ENCODE measurements around the gene FHAD1.
"Not testable (repeated sequence)": the region's sequence is repeated elsewhere in the genome, so short reads cannot be mapped to it uniquely, and the experiment has no call there.

The FHAD1 gene

DNA sequence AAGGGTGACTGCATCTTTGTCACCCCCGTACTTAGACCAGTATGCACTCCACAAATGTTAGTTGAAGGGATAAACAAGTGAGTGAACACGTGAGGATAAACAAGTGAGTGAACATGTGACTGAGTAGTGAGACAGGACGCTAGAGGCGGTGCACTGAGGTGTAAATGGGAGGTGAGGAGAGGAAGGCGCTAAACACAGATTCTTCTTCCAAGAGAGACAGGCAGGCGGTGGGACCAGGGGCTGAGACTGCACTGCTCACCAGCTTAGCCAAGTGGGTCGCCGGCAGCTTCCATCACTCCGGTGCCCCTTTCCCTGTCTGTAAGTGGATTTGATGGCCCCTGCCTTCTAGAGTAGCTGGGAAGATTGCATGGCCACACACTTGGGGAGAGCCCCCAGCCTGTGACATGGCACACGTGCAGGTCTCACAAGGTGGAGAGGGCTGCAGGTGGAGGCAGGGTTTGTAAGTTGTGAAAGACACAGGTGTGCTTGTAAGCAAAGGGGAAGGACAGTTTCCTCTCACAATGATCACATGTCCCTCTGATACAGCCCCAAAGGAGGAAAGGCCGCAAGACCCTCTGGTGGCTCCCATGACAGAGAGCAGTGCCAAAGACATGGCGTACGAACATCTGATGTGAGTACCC is 115.2 kb downstream of the FHAD1 start:
- no peak overlapping the region for H3K4me3 ChIP-seq (ENCODE audit: low read depth, low read length)

DNA sequence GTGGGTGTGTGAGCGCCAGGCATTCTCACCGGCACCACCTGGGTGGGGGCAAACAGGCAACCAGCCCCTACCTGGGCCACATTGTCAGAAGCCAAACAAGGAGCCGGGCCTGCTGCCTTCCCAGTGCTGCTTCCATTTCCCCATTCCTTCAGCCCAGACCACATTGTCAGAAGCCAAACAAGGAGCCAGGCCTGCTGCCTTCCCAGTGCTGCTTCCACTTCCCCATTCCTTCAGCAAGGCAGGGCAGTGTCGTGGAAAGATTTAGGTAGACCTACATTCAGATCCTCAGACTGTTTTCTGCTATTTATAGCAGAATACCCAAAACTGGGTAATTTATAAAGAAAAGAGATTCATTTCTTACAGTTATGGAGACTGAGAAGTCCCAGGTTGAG is 115.7 kb downstream of the FHAD1 start:
- H3K4me3 ChIP-seq (ENCODE audit: low read depth, low read length), result no peak overlapping the region

DNA sequence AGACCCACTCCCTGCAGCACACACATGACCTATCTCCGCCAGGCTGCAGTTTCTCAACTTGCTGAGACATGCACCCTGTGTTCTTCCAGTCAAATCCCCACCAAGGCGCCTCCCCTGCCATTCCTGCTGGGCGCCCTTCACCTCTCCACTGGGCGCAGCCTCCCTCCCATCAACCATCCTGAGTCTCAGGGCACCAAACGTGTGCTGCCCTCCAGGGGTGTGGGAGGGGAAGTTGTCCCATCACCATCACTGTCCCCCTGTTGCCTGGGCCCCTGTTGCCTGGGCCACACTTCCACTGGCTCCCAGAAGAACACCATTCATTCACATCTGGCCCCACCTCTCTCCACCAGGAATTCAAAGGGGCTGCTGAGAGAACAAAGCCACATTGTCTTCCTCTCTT is 117.7 kb downstream of the FHAD1 start:
- no peak overlapping the region for H3K4me3 ChIP-seq (ENCODE audit: low read depth, low read length)

DNA sequence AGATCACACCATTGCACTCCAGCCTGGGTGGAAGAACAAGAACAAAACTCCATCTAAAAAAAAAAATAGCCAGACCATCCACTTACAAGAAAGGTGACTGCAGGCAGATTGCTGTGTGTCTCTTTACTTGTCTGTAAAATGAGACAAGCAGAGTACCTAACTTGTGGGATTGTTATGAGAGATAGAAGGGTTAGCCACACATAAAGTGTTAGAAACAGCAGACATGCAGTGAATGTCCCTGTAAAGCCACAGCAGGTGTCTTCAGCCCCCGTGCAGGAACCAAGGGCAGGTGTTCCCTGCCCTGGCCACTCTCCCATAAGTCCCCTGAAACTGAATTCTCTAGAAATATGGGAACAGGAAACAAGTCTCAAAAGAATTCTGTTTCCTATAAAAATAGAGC is 121.9 kb downstream of the FHAD1 start:
- no peak overlapping the region for H3K4me3 ChIP-seq (ENCODE audit: low read depth, low read length)

DNA sequence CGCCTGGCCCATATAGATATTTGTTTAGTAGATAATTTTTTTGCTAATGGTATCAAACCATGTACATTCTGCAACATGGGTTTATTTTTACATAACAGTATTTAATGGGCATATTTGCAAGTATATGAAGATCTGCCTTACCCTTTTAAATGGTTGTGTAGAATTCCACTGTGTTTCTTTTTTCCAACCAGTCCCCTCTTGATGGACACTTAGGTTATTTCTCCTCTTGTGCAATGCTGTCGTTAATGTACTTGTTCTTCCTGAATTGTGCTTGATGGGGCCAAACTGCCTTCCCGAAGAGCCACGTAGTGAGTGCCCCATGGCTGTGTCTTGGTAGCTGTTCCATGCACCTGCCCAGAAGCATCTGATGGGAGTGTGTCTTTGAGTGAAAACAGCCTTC is 123.2 kb downstream of the FHAD1 start:
- no peak overlapping the region for H3K4me3 ChIP-seq (ENCODE audit: low read depth, low read length)

DNA sequence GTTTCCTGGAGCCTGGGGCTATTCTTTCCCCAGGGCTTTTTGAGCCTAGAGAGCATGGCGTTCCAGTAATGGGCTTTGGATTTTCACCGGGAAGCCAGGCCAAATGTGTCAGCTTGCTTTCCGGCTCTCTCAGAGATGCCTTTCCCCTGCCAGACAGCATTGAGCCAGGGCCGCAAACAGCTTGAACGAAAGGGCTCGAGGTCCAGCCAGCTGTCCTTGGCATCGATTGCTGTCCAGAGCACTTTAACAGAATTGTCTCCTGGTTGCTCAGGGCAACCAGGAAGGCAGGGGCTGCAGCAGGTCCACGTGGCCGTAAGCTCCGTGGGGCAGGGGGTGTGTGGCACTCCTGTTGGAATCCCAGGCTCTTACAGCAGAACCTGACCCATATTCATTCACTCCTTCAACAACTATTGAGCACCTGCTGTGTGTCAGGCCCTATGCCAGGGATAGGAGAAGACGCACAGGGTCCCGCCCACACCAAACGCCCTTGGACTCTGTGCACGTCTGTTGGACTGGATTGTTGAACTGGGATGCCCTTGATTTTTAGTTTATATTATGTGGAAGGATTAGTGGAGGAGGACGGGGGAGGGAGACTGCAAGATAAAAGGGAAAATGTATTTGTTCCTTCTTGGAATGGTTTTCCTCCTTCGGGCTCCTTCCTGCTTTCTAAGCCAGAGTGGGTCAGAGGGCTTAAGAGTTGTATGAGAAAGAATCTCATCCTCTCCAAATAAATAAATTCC is 123.9 kb downstream of the FHAD1 start:
- H3K4me3 ChIP-seq (ENCODE audit: low read depth, low read length), result no peak overlapping the region

DNA sequence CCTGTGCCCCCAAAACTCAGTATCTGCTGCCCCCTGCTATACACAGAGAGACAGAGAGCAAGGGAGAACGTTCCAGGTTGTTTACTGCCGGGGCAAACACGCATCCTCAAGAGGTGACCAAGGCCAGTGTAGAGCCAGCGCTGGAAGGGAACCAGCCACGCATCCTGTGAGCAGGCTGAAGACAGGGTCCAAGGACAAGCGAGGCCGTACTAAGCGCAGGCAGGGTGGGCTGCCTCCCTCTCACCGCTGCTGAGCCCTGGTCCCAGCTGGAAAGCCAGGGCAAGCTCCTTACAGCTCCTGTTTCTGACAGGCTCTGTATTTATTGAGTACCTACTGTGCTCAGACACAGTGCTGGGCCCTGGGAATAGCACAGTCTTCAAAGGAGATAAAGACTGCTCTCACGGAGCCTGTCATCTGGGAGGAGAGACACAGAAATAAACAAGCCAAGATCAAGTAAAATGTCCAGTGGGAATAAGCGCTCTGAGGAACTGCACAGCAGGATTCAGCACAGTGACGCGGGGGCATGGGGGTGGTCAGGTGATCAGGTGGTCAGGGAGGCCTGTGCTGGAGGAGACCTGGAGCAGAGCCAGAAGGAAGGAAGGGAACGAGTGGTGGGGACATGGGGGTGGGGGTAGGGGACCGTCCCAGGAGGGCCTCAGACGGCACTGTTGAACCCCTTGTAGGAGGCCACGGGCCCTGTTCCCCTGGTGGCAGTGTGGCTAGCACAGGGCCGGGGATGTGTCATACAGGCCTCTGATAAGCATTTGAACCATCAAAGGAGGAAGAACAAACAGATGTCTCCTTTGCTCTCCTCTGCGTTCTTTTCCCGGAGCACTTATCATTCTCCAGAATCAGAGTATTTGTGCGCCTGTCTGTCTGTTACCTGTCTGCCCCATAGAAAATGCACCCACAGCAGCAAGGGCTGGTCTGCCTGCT is 124.9 kb downstream of the FHAD1 start:
- no peak overlapping the region for H3K4me3 ChIP-seq (ENCODE audit: low read depth, low read length)

DNA sequence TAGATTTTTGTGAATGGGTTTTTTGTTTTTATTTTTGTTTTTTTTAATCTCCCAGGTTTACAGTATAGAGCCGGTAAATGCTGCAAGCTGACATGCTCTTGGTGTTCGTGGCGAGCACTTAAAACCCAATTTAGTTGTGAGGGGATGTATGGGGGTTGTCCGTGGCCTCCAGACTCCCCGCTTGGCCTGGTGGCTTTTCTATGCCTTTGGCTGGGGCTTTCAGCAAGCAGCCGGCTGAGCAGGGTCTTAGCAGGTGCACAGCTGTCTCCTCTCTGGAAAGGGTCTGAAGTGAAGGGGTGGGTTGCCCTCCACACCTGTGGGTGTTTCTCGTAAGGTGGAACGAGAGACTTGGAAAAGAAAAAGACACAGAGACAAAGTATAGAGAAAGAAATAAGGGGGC is 131.7 kb downstream of the FHAD1 start:
- no peak overlapping the region for H3K4me3 ChIP-seq (ENCODE audit: low read depth, low read length)

DNA sequence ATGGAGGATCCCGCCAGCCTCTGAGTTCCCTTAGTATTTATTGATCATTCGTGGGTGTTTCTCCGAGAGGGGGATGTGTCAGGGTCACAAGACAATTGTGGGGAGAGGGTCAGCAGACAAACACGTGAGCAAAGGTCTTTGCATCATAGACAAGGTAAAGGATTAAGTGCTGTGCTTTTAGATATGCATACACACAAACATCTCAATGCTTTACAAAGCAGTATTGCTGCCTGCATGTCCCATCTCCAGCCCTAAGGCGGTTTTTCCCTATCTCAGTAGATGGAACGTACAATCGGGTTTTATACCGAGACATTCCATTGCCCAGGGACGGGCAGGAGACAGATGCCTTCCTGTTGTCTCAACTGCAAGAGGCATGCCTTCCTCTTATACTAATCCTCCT is 132.1 kb downstream of the FHAD1 start:
- not testable (repeated sequence) for H3K4me3 ChIP-seq (ENCODE audit: low read depth, low read length)

DNA sequence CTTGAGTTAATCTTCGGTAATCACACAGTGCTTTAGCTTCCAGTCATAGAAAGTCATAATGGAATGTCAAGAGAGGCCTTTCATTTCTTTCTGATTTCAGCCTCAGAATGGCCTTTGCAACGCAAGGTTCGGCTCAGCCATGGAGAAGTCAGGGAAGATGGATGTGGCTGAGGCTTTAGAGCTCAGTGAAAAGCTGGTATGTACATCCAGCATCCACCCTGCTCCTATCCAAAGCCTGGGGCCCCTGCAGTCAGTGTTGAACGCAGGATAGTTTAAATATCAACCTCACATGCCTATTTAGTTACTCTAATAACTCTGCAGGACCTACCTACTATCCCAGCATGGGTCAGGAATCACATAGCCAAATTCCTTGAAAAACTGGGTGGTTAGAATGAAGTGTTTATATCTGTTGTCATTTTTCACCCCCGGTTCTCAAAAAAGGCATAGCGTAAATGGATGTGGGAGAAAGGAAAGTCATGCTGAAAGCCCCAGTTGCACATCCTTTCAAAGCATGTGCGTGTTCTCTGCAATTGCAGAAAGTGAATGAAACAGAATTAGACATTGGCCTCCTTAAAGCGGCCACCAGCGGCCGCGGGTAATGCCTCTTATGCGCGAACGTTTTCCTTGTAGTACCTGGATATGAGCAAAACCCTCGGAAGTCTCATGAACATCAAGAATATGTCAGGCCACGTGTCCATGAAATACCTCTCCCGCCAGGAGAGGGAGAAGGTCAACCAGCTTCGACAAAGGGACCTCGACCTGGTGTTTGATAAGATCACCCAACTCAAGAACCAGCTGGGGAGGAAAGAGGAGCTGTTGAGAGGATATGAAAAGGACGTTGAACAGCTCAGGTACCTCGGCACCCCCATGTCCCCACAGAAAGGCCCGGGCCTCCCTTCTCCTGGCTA is 133.8 kb downstream of the FHAD1 start:
- no peak overlapping the region for H3K4me3 ChIP-seq (ENCODE audit: low read depth, low read length)

DNA sequence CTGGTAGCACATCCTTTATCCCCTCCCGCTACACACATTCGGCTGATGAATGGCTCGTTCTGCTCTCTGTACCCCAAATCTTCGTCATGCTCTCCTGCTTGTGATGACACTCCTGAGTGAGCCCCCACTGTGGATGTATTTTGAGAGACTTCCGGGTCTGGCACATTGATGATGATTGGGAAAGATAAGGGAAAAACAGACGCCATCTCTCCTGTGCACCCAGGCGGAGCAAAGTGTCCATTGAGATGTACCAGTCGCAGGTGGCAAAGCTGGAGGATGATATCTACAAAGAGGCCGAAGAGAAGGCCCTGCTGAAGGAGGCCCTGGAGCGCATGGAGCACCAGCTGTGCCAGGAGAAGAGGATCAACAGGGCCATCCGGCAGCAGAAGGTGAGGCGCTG is 134.8 kb downstream of the FHAD1 start:
- H3K4me3 ChIP-seq (ENCODE audit: low read depth, low read length), result no peak overlapping the region

DNA sequence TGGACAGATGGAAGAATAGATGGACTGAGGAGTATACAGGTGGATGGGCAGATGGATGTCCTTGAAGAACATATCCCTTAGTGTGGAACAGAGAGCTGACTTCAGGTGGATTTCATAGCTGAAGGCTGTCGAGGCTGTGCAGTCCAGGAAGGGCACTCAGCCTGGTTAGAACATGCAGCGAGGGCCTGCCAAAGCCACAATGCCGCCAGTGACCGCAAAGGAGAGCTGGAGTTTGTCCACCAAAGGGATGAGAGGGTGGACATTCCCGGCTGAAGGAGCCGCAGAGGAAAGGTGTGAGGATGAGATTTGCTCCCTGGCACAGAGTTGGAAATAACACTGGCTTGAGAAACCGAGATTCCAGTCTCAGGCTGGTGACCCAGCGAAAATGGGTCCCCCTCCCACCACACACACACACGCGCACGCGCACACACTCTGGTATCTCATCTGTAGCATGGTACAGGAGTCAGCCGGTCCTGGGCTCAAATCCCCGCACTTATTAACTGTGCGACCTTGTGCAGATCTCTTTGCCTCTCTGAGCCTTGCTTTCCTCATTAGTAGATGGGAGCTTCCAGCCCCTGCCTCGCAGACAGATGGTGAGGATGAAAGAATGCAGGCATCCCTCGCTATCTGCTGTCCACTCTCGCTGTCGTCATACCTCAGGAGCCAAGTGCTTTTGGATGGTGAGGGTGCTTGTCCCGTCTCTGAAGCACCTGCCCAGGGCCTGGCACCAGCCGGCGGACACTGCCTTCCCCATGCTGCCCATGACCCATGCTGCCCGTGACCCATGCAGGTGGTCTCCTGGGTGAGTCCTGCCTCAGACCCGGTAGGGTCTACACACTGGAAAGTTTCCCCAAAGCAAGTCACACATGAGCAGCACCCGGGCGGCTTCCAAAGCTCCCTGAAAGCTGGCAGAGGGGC is 135.8 kb downstream of the FHAD1 start:
- no peak overlapping the region for H3K4me3 ChIP-seq (ENCODE audit: low read depth, low read length)

DNA sequence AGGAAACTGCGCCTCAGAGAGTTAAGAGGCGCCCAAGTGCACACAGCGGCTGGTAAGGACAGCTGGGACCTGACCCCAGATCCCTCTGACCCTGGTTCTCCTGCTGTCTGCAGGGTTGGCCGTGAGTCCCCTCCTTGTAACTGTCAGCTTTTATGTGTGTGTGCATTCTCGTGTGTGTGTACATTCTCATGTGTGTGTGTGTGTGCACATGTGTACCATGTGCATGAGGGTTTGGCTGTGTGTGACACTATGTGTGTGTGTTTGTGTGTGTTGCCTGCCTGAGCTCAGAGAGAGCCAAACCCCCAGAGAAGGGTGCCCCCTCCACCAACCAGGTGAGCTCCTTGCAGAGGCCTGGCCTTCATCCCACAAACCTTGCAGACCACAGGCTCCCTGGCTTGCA is 136.8 kb downstream of the FHAD1 start:
- H3K4me3 ChIP-seq (ENCODE audit: low read depth, low read length), result no peak overlapping the region

DNA sequence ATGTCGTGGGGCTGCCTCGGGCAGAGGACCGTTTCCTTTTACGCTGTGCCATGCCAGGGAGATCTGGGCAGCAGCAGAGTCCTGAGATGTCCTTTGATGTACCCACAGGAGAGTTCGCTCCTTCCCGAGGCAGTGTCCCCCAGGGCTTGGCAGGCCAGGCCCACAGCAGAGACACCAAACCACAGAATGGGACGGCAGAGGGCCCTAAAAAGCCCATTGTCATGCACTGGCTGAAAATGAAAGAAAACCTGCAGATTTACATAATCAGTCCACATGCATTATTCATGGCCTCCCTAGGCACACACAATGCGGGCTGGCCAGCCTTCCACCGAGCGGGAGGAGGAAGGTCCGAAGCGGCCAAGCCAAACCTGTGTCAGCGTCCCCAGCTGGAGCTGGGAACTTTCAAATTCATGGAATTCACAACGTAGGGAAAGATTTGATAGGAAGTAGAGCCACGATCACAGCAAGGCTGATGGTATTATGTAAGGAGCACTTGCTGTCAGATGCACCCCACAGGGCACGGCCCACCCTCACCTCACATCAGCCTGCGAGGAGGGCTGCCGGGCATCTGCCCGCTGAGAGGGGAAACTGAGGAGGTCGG is 137.4 kb downstream of the FHAD1 start:
- H3K4me3 ChIP-seq (ENCODE audit: low read depth, low read length), result no peak overlapping the region

DNA sequence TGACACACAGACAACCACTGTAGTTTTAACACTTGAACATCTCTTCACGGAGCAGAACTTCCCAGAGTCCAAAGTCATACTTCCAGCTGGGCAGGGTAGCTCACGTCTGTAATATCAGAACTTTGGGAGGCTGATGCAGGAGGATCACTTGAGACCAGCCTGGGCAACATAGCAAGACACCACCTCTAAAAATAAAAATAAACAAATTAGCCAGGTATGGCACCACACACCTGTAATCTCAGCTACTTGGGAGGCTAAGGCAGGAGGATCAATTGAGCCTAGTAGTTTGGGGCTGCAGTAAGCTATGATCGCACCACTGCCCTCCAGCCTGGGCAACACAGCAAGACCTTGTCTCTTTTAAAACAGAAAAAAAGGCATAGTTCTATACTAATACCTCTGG is 138.4 kb downstream of the FHAD1 start:
- no peak overlapping the region for H3K4me3 ChIP-seq (ENCODE audit: low read depth, low read length)

DNA sequence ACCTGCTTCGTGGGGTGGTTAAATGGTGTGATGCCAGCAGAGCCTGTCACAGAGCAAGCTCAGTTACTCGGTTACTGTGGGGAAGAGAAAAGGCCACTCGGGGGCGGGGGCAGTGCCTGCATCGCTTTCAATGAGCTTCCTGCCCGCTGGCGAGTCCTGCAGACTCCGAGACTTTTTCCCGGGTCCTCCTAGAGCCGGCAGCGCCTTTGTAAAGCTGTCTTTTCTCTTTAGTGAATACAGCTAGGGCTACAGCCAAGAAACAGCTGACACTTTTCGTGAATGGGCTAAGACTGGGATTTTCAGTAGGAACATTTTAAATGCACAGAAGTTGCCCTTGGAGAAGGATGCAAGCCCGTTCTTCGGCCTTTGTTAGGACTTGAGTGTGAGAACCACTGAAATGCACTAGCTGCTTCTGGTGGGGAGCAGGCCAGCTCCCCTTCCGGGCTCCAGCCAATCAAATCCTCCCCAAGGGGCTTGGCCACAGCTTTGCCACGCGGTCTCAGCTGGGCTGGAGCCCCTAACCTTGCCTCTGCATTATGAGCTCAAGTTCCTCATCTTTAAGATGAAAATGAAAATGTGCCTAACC is 139.2 kb downstream of the FHAD1 start:
- H3K4me3 ChIP-seq (ENCODE audit: low read depth, low read length), result no peak overlapping the region

DNA sequence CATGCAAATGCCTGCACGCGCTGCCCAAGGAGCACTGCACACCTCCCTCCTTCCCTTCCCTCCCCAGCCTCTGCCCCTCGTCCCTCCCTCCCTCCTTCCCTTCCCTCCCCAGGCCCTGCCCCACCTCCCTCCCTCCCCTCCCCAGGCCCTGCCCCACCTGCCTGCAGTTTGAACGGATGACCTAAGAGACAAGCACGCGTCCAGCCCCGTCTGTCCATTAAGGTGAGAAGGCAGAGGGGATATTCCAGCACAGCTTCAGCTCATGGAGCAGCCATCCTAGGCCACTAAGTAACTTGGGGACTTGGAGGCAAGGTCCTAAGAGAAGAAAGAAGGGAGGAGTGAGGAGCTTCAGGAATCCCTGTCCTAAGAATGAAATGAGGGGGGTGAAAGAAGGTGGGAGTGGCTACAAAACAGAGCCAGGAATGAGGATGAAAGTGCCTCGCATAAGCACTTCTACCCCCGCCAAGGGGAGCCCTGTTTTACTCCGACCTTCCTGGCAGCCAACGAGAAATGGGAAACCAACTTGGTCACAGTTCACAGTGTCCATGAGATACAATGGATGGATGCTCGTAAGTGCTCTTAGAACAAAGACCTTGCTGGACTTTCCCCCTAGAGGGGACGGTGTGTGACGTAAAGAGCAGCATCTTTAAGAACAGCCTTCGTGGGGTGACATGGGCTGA is 141.3 kb downstream of the FHAD1 start:
- H3K4me3 ChIP-seq (ENCODE audit: low read depth, low read length), result no peak overlapping the region

DNA sequence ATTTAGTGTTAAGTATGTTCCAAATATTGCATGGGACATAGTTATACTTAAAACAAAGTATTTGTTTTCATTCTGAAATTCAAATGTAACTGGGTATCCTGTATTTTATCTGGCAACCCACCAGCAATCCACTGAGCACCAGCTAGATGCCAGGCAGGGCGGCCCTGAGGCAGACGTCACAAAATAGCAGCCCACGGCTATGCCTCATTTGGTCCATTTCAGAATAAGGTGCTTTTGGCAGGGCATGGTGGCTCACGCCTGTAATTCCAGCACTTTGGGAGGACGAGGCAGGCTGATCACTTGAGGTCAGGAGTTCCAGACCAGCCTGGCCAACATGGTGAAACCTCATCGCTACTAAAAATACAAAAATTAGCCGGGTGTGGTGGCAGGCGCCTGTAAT is 142.8 kb downstream of the FHAD1 start:
- H3K4me3 ChIP-seq (ENCODE audit: low read depth, low read length), result not testable (repeated sequence)

Measured in iPS-11a (cell line).